ENCODE data around the gene GRN. TPM values are rescaled to one million over a fixed set of nuclear protein-coding genes. Genes with fewer than 3 reads are reported as not detected.

Gene GRN
- total and polyA plus RNA-seq, 2 of the 8 experiments (the other 6 are each of a cell fraction or from before 2014, with no cell fraction given): 108 to 387 TPM

DNA sequence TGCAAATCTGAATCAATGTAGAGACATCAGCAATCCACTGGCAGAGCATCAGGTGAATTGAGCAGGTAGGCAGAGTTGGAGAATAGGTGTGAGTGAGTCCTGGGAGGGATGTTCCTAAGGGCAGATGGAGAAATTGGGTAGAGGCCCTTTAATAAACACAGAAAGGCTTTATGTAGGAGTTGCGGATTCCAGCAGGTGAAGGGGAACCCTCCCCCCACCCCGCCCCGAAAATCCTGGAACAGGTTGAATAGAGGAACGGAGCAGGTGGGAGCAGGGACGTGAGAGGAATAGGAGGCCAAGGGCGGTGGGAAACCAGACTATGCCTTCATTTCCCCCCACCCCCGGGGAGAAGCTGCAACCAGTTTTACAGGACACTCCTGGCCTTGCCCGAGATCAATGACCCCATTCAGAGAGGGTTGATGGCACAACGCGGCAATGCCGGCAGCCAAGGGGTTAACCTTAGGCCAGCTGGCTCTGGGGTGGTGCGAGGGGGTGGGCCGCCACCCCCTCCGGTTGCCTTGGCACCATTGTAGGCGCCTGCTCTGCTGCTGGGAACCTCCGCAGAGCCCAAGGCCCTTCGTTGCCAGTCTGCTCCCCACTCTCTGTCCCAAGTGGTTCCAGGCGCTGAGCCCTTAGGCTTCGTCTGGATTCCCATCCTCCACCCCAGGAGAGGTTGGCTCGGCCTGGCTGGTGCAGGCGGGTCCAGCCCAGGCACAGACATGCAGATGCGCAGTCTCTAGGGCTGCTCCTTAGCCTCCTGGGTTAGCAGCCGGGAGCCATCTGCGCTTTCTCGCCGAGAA is 37.5 kb upstream of the GRN start:
- peak overlapping the region; percentile 34 for H2BK120ac ChIP-seq (replicated peaks; ENCODE audit: low read depth, low read length)
- H3K4me1 ChIP-seq (replicated peaks in 1 of 4; ENCODE audit: control insufficient read depth in 3 of 4, insufficient read depth in 4 of 4, low read length in 3 of 4): peaks cover 7 to 36% (median 24%) of the 10 kb centered on the region in 4 experiments
- peak overlapping the region; percentile 88; the same call in 1 of the 2 replicates for H2BK15ac ChIP-seq (ENCODE audit: low read length)
- ChIA-PET CTCF (ENCODE audit: partially characterized antibody) (interaction anchor here (0.6 to 3.7 kb wide), 4 partner anchors 12 to 98 kb away, joined by 3 to 24 read pairs (median 10); no protein-coding TSS in a partner anchor), POLR2A (ENCODE audit: partially characterized antibody) (interaction anchor here (0.6 to 4.0 kb wide), 6 partner anchors 13 to 91 kb away, joined by 3 to 61 read pairs (median 8); partner anchors contain the start of genes SLC25A39 and UBTF)
- no peak overlapping the region for H3K27ac ChIP-seq (ENCODE audit: low read depth, low read length)
- peak overlapping the region; percentile 1 for H3K4ac ChIP-seq (replicated peaks; ENCODE audit: insufficient read length, low read depth, low read length)
- peaks cover 6% of the 10 kb centered on the region for H3K23me2 ChIP-seq (ENCODE audit: low read depth, low read length)
- no peak overlapping the region; the same call in 1 of the 2 replicates for H4K8ac ChIP-seq (ENCODE audit: extremely low read depth, insufficient read depth, low read length)
- no peaks in the 10 kb centered on the region; a peak in 2 of 7 replicates for H3K27me3 ChIP-seq (replicated peaks in 1 of 4; ENCODE audit: control insufficient read depth in 3 of 4, extremely low read depth in 1 of 4, insufficient read depth in 3 of 4, low read length in 3 of 4)
- peak overlapping the region; percentile 43 to 67 (median 54) for H3K4me3 ChIP-seq (ENCODE audit: extremely low read depth in 1 of 4, insufficient read depth in 2 of 4, low read depth in 3 of 4, low read length in 4 of 4)
- no peaks in the 10 kb centered on the region for H3K9me3 ChIP-seq (ENCODE audit: insufficient read depth in 2 of 2, low read depth in 1 of 2, low read length in 1 of 2)
- H4K91ac ChIP-seq (replicated peaks; ENCODE audit: insufficient read length, low read length): no peak overlapping the region
- H4K20me1 ChIP-seq (replicated peaks in 1 of 2; ENCODE audit: control insufficient read depth in 1 of 2, insufficient read depth in 2 of 2, low read length in 2 of 2): peaks cover 0 to 6% of the 10 kb centered on the region in 2 experiments
- H2AFZ ChIP-seq (ENCODE audit: low read length): no peak overlapping the region; the same call in 1 of the 2 replicates
- H3K36me3 ChIP-seq (ENCODE audit: control insufficient read depth in 2 of 4, insufficient read depth in 4 of 4, low read length in 3 of 4): no peaks in the 10 kb centered on the region
- WGBS, 2 experiments (ENCODE audit: extremely low coverage in 1 of 2, insufficient coverage in 1 of 2, insufficient read length in 1 of 2, insufficient replicate concordance in 2 of 2, low coverage in 1 of 2, low lambda C conversion rate in 2 of 2, missing lambda C conversion rate in 1 of 2): 1% methylated on average over 22 of the region's 26 CpGs; no CpG with 5 or more reads in 1 of the 2 experiments
- no peak overlapping the region for H3K56ac ChIP-seq (replicated peaks; ENCODE audit: insufficient read length, low read depth, low read length)
- no peak overlapping the region for H2BK20ac ChIP-seq (ENCODE audit: low read length)
- no peak overlapping the region for H3K14ac ChIP-seq (ENCODE audit: insufficient read length)
- DNase-seq (ENCODE audit: low read depth in 1 of 2, low spot score in 2 of 2) (peak in 1 of 2 experiments; percentile 80), FAIRE-seq (no peak)
- peak overlapping the region; percentile 50 for H4K5ac ChIP-seq (ENCODE audit: insufficient read length, low read depth, low read length)
- H3K79me1 ChIP-seq (ENCODE audit: low read depth, low read length): no peaks in the 10 kb centered on the region
- H3K23ac ChIP-seq (ENCODE audit: insufficient read length): no peak overlapping the region
- H3K4me2 ChIP-seq (ENCODE audit: insufficient read depth in 1 of 2, low read depth in 2 of 2, low read length in 2 of 2): peak overlapping the region; percentile 90 to 93
- peak overlapping the region; percentile 80; the same call in 1 of the 2 replicates for H2BK12ac ChIP-seq (ENCODE audit: low read depth, low read length)
- H3K9ac ChIP-seq (replicated peaks in 1 of 4; ENCODE audit: extremely low read depth in 1 of 4, low read depth in 3 of 4, low read length in 3 of 4): peak overlapping the region in 2 of 4 experiments; percentile 13 to 16; a peak in 2 of 7 replicates
- H2AK5ac ChIP-seq (ENCODE audit: low read depth, low read length): no peak overlapping the region
- H3K18ac ChIP-seq (ENCODE audit: extremely low read depth, low read length): peak overlapping the region; percentile 78
- H2BK5ac ChIP-seq (ENCODE audit: low read depth, low read length): peak overlapping the region; percentile 91
- H3K79me2 ChIP-seq (ENCODE audit: control insufficient read depth in 1 of 2, insufficient read depth in 2 of 2, low read length in 2 of 2): no peaks in the 10 kb centered on the region
- TF ChIP-seq SAP30 (IDR thresholded peaks at IDR 0.05; ENCODE audit: insufficient read depth, insufficient replicate concordance, low read length) (no peak), CREB1 (IDR thresholded peaks at IDR 0.05) (0 out of 2 replicates have a peak, but pooled peaks have one; percentile 17), TAF7 (optimal IDR thresholded peaks at IDR 0.05; ENCODE audit: borderline replicate concordance, low read depth, low read length) (peak; percentile 46), NRF1 (IDR thresholded peaks at IDR 0.05; ENCODE audit: low read depth, low read length) (no peak), POLR2A (IDR thresholded peaks at IDR 0.05; ENCODE audit: control extremely low read depth in 1 of 2, low read depth in 2 of 2, low read length in 2 of 2) (no peak), PHF8 (conservative IDR thresholded peaks at IDR 0.05; ENCODE audit: low read depth, low read length) (0 out of 2 replicates have a peak, but pooled peaks have one; percentile 12), ASH2L (IDR thresholded peaks at IDR 0.05; ENCODE audit: low read length) (peak; percentile 62), JUN (IDR thresholded peaks at IDR 0.05; ENCODE audit: low read depth, low read length) (no peak)
- TF ChIP-seq, protein P1, sequence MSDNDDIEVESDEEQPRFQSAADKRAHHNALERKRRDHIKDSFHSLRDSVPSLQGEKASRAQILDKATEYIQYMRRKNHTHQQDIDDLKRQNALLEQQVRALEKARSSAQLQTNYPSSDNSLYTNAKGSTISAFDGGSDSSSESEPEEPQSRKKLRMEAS (IDR thresholded peaks at IDR 0.05): peak; percentile 25
- TF ChIP-seq, protein P2, sequence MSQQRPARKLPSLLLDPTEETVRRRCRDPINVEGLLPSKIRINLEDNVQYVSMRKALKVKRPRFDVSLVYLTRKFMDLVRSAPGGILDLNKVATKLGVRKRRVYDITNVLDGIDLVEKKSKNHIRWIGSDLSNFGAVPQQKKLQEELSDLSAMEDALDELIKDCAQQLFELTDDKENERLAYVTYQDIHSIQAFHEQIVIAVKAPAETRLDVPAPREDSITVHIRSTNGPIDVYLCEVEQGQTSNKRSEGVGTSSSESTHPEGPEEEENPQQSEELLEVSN (IDR thresholded peaks at IDR 0.05): peak; percentile 27
